ENCODE measurements around the gene FBXL7.

DNA sequence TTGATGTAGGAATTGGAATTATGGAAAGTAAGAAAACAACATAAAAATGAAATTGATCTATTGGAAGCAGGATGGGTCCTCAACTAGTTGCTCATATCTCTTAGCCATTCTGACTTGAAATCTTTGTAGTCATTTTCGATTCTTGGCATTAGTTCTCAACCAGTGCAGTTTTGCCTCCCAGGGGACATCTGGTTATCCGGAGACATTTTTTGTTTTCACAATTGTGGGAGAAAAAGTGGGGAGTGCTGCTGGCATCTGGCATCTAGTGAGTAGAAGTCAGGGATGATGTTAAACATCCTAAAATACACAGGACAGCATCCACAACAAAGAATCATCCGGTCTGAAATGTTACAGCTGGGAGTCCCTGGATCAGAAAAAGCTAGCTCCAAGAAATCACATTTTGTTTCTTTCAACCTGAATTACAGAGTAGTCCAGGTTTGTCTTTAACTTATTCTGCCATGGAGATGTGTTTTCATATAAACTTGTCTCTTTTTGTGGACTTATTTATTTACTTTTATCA is 74.9 kb downstream of the FBXL7 start:
- TF ChIP-seq EZH2 (IDR thresholded peaks at IDR 0.05; ENCODE audit: borderline replicate concordance, insufficient read depth, low read length, poor library complexity, severe bottlenecking) = no peak
- TF ChIP-seq SMC3 (conservative IDR thresholded peaks at IDR 0.05; ENCODE audit: poor library complexity) = no peak
- TF ChIP-seq, protein P1, sequence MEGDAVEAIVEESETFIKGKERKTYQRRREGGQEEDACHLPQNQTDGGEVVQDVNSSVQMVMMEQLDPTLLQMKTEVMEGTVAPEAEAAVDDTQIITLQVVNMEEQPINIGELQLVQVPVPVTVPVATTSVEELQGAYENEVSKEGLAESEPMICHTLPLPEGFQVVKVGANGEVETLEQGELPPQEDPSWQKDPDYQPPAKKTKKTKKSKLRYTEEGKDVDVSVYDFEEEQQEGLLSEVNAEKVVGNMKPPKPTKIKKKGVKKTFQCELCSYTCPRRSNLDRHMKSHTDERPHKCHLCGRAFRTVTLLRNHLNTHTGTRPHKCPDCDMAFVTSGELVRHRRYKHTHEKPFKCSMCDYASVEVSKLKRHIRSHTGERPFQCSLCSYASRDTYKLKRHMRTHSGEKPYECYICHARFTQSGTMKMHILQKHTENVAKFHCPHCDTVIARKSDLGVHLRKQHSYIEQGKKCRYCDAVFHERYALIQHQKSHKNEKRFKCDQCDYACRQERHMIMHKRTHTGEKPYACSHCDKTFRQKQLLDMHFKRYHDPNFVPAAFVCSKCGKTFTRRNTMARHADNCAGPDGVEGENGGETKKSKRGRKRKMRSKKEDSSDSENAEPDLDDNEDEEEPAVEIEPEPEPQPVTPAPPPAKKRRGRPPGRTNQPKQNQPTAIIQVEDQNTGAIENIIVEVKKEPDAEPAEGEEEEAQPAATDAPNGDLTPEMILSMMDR (IDR thresholded peaks at IDR 0.05; ENCODE audit: poor library complexity, severe bottlenecking) = no peak
- no peak for TF ChIP-seq POLR2AphosphoS5 (IDR thresholded peaks at IDR 0.05)
- no peak for TF ChIP-seq TAF1 (IDR thresholded peaks at IDR 0.05; ENCODE audit: low read depth)
- no peak for TF ChIP-seq EP300 (conservative IDR thresholded peaks at IDR 0.05; ENCODE audit: poor library complexity, severe bottlenecking)
- no peak for TF ChIP-seq RAD21 (conservative IDR thresholded peaks at IDR 0.05)
- TF ChIP-seq, protein P2, sequence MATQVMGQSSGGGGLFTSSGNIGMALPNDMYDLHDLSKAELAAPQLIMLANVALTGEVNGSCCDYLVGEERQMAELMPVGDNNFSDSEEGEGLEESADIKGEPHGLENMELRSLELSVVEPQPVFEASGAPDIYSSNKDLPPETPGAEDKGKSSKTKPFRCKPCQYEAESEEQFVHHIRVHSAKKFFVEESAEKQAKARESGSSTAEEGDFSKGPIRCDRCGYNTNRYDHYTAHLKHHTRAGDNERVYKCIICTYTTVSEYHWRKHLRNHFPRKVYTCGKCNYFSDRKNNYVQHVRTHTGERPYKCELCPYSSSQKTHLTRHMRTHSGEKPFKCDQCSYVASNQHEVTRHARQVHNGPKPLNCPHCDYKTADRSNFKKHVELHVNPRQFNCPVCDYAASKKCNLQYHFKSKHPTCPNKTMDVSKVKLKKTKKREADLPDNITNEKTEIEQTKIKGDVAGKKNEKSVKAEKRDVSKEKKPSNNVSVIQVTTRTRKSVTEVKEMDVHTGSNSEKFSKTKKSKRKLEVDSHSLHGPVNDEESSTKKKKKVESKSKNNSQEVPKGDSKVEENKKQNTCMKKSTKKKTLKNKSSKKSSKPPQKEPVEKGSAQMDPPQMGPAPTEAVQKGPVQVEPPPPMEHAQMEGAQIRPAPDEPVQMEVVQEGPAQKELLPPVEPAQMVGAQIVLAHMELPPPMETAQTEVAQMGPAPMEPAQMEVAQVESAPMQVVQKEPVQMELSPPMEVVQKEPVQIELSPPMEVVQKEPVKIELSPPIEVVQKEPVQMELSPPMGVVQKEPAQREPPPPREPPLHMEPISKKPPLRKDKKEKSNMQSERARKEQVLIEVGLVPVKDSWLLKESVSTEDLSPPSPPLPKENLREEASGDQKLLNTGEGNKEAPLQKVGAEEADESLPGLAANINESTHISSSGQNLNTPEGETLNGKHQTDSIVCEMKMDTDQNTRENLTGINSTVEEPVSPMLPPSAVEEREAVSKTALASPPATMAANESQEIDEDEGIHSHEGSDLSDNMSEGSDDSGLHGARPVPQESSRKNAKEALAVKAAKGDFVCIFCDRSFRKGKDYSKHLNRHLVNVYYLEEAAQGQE (IDR thresholded peaks at IDR 0.05; ENCODE audit: borderline replicate concordance) = no peak
- TF ChIP-seq MXI1 (conservative IDR thresholded peaks at IDR 0.05; ENCODE audit: poor library complexity, severe bottlenecking) = no peak
